ENCODE results near the gene JOSD2.

Gene JOSD2

GRCh38 chr19:50501568-50502475 lies 9.2 kb downstream of the JOSD2 start:
- in situ Hi-C loops (cut with HindIII; ENCODE audit: low sequenced_read_pairs), result no loop called here
- H3K4me3 ChIP-seq (ENCODE audit: low read depth, low read length), result no peak overlapping the region
- DNase-seq (ENCODE audit: low read depth, low spot score), result no peak
- TF ChIP-seq CTCF (IDR thresholded peaks at IDR 0.05; ENCODE audit: low read depth, low read length), result no peak

- in situ Hi-C loops (cut with HindIII; ENCODE audit: low sequenced_read_pairs), result no loop called here
- H3K4me3 ChIP-seq (ENCODE audit: low read depth, low read length), result no peak overlapping the region
- TF ChIP-seq CTCF (IDR thresholded peaks at IDR 0.05; ENCODE audit: low read depth, low read length), result no peak
- DNase-seq (ENCODE audit: low read depth, low spot score), result no peak
Measured at GRCh38 chr19:50501186-50501567, 9.8 kb downstream of the JOSD2 start.

GRCh38 chr19:50500753-50501151 lies 10.2 kb downstream of the JOSD2 start:
- in situ Hi-C loops (cut with HindIII; ENCODE audit: low sequenced_read_pairs), result no loop called here
- no peak overlapping the region for H3K4me3 ChIP-seq (ENCODE audit: low read depth, low read length)
- no peak for TF ChIP-seq CTCF (IDR thresholded peaks at IDR 0.05; ENCODE audit: low read depth, low read length)
- no peak for DNase-seq (ENCODE audit: low read depth, low spot score)

- peak; percentile 24 for TF ChIP-seq CTCF (IDR thresholded peaks at IDR 0.05; ENCODE audit: low read depth, low read length)
- H3K4me3 ChIP-seq (ENCODE audit: low read depth, low read length), result no peak overlapping the region
- DNase-seq (ENCODE audit: low read depth, low spot score), result no peak
- in situ Hi-C loops (cut with HindIII; ENCODE audit: low sequenced_read_pairs), result no loop called here
Measured at GRCh38 chr19:50500060-50500752, 10.8 kb downstream of the JOSD2 start.

- no peak overlapping the region for H3K4me3 ChIP-seq (ENCODE audit: low read depth, low read length)
- DNase-seq (ENCODE audit: low read depth, low spot score), result no peak
- no peak for TF ChIP-seq CTCF (IDR thresholded peaks at IDR 0.05; ENCODE audit: low read depth, low read length)
- in situ Hi-C loops (cut with HindIII; ENCODE audit: low sequenced_read_pairs), result no loop called here
Measured at GRCh38 chr19:50498219-50499056, 12.6 kb downstream of the JOSD2 start.

- in situ Hi-C loops (cut with HindIII; ENCODE audit: low sequenced_read_pairs), result no loop called here
- no peak for DNase-seq (ENCODE audit: low read depth, low spot score)
- H3K4me3 ChIP-seq (ENCODE audit: low read depth, low read length), result no peak overlapping the region
- no peak for TF ChIP-seq CTCF (IDR thresholded peaks at IDR 0.05; ENCODE audit: low read depth, low read length)
Measured at GRCh38 chr19:50497022-50497405, 14.0 kb downstream of the JOSD2 start.

Data from astrocyte of the spinal cord (primary cell).